OCI-LY7 (cell line): ENCODE data around the gene LAMA3. TPM values are rescaled to one million over a fixed set of nuclear protein-coding genes. Genes with fewer than 3 reads are reported as not detected.

Source experiments
- BruUV-seq: library from RNA; stranded (reverse); fragments of 400-500 nt; replicated peaks from 2 replicates; lab custom pipeline; 2021; lab: Mats Ljungman, UMichigan
- CTCF ChIA-PET: fragments of 300-600 bp; sonication (Branson Sonifier 250); formaldehyde crosslinking; loops from one replicate; lab custom pipeline; 2022; ENCODE audit warnings: antibody characterized with exemption; ENCODE audit not compliant: unreplicated experiment; lab: Charles Lee
- POLR2A ChIA-PET: fragments of 300-600 bp; sonication (Branson Sonifier 250); formaldehyde crosslinking; loops from one replicate; lab custom pipeline; 2022; ENCODE audit warnings: antibody characterized with exemption; lab: Charles Lee
- DNase-seq: peaks from one replicate; pipeline ENCODE4 v3.0.0-alpha.2; 2015; ENCODE audit warnings: low spot score
- H2AFZ ChIP-seq: fragments of 200-600 bp; sonication (generic), shearing (Covaris generic); 2 replicates; pipeline ENCODE4 v1.6.1; 2014; ENCODE audit warnings: mild to moderate bottlenecking, antibody characterized with exemption, low read length, moderate library complexity
- H3K27ac ChIP-seq: fragments of 200-600 bp; sonication (generic); 2 replicates; pipeline ENCODE4 v1.5.1; 2014; ENCODE audit warnings: mixed run types, low read depth, mild to moderate bottlenecking, moderate library complexity, low read length, inconsistent platforms; ENCODE audit not compliant: poor library complexity, severe bottlenecking
- H3K36me3 ChIP-seq: fragments of 200-600 bp; sonication (generic); 2 replicates; pipeline ENCODE4 v1.6.1; 2014; ENCODE audit warnings: mild to moderate bottlenecking, antibody characterized with exemption, low read length, moderate library complexity, mixed read lengths; ENCODE audit not compliant: insufficient read depth
- H3K4me1 ChIP-seq: fragments of 200-600 bp; sonication (generic); 2 replicates; pipeline ENCODE4 v1.5.1; 2014; ENCODE audit warnings: mild to moderate bottlenecking, low read length; ENCODE audit not compliant: insufficient read depth, poor library complexity, severe bottlenecking
- H3K4me2 ChIP-seq: fragments of 200-600 bp; sonication (generic); 2 replicates; pipeline ENCODE4 v1.6.1; 2014; ENCODE audit warnings: mild to moderate bottlenecking, low read length
- H3K4me3 ChIP-seq: fragments of 200-600 bp; sonication (generic); 2 replicates; pipeline ENCODE4 v1.5.1; 2014; ENCODE audit warnings: mild to moderate bottlenecking, low read depth, low read length; ENCODE audit not compliant: poor library complexity, severe bottlenecking
- H3K79me2 ChIP-seq: fragments of 200-600 bp; sonication (generic); 2 replicates; pipeline ENCODE4 v1.6.1; 2016; ENCODE audit warnings: low read depth, mild to moderate bottlenecking, low read length, moderate library complexity, mixed read lengths; ENCODE audit not compliant: insufficient read depth
- H3K9me2 ChIP-seq: fragments of 200-600 bp; sonication (generic); 2 replicates; pipeline ENCODE4 v1.6.1; 2016; ENCODE audit warnings: mild to moderate bottlenecking, low read length, mixed read lengths; ENCODE audit not compliant: insufficient read depth
- H3K9me3 ChIP-seq: fragments of 200-600 bp; sonication (generic); 2 replicates; pipeline ENCODE4 v1.6.1; 2014; ENCODE audit warnings: mild to moderate bottlenecking, mixed run types, low read length, mixed read lengths
- H4K20me1 ChIP-seq: fragments of 200-600 bp; sonication (generic); 2 replicates; pipeline ENCODE4 v1.6.1; 2014; ENCODE audit warnings: mild to moderate bottlenecking, antibody characterized with exemption, low read length, moderate library complexity, mixed read lengths; ENCODE audit not compliant: insufficient read depth
- EZH2phosphoT487 ChIP-seq: fragments of 200-600 bp; sonication (generic); IDR thresholded peaks from 2 replicates; pipeline ENCODE4 v1.6.1; 2018; ENCODE audit warnings: low read depth, borderline replicate concordance, mild to moderate bottlenecking, mixed run types, antibody characterized with exemption, low read length, moderate library complexity, mixed read lengths
- intact Hi-C: fragments of 100-400 bp; cut with micrococcal nuclease; formaldehyde crosslinking; loops from one replicate; pipeline ENCODE4 v1.10.0; 2022; ENCODE audit not compliant: unreplicated experiment
- total RNA-seq, 2 experiments: library from RNA; depleted of rRNA in 1 of 2; stranded (reverse); fragments of >200 nt in 1 of 2; shearing (Covaris generic) in 1 of 2; gene quantifications; 2 replicates each; pipeline ENCODE4 v1.2.3, GENCODE V29; 2014 to 2022
- TF ChIP-seq, protein P1 (sequence below): fragments of 200-600 bp; sonication (generic); conservative IDR thresholded peaks from 2 replicates; pipeline ENCODE4 v1.5.1; 2014; ENCODE audit warnings: mild to moderate bottlenecking, antibody characterized with exemption, low read length, moderate library complexity, mixed read lengths

The LAMA3 gene
- total RNA-seq, 2 experiments from 2014 or later = 0.16 to 1.6 TPM

DNA sequence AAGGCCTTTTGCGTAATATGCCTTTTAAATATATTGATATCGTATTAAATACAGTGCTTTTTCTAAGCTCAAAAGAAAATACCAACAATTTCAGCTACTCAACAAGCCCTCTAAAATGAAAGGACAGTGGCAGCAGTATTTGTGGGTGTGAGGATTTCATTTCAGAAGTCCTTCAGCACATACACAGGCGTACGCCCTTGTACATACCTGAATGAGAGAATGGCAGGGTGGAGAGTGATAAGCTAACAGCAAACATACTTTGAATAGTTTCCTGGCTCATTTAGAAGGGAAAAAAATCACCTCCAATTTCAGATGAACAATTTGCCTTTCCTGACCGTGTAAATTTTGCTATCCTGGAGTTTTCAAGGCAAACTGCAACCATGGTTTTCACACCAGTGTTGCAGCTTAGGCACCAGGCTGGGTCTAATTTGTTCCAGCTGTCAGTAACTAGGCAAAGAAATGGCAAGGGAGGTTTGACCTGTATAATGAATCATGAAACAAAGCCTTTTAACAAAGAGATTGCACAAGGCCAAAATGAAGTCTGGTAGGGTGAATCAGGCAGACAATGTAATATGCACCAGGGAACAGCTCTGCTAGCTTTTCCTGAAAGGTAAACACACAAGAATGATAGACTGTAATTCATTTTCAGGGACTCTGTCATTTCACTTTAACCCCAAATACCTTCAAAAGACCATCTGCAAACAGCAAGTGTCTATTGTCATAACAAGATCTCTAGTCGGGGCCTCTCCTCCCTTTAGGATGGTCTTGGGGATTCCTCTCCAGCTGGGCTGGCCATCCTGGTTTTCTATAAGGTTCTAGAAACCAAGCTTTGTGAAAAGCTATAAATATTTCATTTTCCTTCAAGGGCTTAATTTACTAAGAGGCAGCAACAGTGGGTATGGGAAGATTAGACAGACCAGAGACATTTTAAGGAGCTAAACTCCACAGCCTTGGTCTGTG lies 38.0 kb upstream of the LAMA3 start:
- no peak overlapping the region for H2AFZ ChIP-seq
- H3K9me2 ChIP-seq = no peaks in the 10 kb centered on the region
- CTCF ChIA-PET = interaction anchor here (0.5 kb wide), 1 partner anchor 513 kb away, joined by 4 read pairs; no protein-coding TSS in a partner anchor
- BruUV-seq = no TSS peak
- H3K79me2 ChIP-seq = no peaks in the 10 kb centered on the region
- H3K4me1 ChIP-seq = no peaks in the 10 kb centered on the region
- H3K27ac ChIP-seq = no peak overlapping the region
- no peaks in the 10 kb centered on the region for H4K20me1 ChIP-seq
- no peaks in the 10 kb centered on the region for H3K36me3 ChIP-seq
- no peaks in the 10 kb centered on the region for H3K9me3 ChIP-seq
- POLR2A ChIA-PET = interaction anchor here (1.1 kb wide), 1 partner anchor 80 kb away, joined by 3 read pairs; no protein-coding TSS in a partner anchor
- no peak for TF ChIP-seq EZH2phosphoT487
- TF ChIP-seq, protein P1, sequence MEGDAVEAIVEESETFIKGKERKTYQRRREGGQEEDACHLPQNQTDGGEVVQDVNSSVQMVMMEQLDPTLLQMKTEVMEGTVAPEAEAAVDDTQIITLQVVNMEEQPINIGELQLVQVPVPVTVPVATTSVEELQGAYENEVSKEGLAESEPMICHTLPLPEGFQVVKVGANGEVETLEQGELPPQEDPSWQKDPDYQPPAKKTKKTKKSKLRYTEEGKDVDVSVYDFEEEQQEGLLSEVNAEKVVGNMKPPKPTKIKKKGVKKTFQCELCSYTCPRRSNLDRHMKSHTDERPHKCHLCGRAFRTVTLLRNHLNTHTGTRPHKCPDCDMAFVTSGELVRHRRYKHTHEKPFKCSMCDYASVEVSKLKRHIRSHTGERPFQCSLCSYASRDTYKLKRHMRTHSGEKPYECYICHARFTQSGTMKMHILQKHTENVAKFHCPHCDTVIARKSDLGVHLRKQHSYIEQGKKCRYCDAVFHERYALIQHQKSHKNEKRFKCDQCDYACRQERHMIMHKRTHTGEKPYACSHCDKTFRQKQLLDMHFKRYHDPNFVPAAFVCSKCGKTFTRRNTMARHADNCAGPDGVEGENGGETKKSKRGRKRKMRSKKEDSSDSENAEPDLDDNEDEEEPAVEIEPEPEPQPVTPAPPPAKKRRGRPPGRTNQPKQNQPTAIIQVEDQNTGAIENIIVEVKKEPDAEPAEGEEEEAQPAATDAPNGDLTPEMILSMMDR = no peak
- intact Hi-C loops = no loop called here
- no peak for DNase-seq
- H3K4me3 ChIP-seq = no peak overlapping the region
- no peak overlapping the region for H3K4me2 ChIP-seq

DNA sequence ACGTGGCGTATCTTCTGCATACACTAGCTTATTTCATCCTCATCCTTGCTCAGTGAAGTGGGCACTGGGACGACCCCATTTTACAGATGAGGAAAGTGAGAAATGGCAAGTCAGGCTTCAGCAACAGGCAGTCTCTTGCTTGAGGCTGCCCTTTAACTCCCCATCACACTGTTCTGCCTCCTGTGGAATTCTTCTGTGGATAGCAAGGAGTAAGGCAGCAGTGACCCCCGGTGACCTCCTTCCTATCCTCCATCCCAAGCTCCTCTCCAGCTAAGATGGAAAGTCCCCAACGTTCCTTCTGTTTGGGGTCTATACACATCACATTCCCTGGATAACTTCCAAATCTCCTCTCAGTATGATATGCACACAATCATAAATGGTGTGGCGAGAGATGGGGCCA lies 37.0 kb upstream of the LAMA3 start:
- no peak overlapping the region for H3K4me2 ChIP-seq
- no peaks in the 10 kb centered on the region for H3K4me1 ChIP-seq
- H3K4me3 ChIP-seq = no peak overlapping the region
- no peaks in the 10 kb centered on the region for H4K20me1 ChIP-seq
- ChIA-PET CTCF (no interaction called here), POLR2A (interaction anchor here (1.1 kb wide), 1 partner anchor 79 kb away, joined by 3 read pairs; no protein-coding TSS in a partner anchor)
- H3K27ac ChIP-seq = no peak overlapping the region
- H2AFZ ChIP-seq = no peak overlapping the region
- intact Hi-C loops = no loop called here
- H3K9me3 ChIP-seq = no peaks in the 10 kb centered on the region
- H3K9me2 ChIP-seq = no peaks in the 10 kb centered on the region
- H3K79me2 ChIP-seq = no peaks in the 10 kb centered on the region
- no TSS peak for BruUV-seq
- no peaks in the 10 kb centered on the region for H3K36me3 ChIP-seq
- no peak for TF ChIP-seq EZH2phosphoT487
- TF ChIP-seq, protein P1 = no peak
- no peak for DNase-seq

DNA sequence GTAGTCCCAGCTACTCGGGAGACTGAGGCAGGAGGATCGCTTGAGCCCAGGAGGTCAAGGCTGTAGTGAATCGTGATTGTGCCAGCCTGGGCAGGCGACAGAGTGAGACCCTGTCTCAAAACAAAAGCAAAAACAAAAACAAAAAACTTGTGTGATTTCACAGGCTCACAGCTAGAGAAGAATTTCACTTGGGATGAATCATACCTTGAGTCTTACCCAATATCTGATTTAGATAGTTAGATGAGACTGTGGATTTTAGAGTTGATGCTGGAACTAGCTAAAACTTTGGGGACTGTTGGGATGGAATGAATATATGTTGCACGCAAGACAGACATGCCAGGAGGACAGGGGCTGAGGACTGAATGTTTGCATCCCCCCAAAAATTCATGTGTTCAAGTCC lies 31.0 kb upstream of the LAMA3 start:
- Histone ChIP-seq H3K79me2 (no peaks in the 10 kb centered on the region), H3K9me2 (no peaks in the 10 kb centered on the region), H4K20me1 (no peaks in the 10 kb centered on the region), H2AFZ (no peak overlapping the region), H3K9me3 (no peaks in the 10 kb centered on the region), H3K4me3 (no peak overlapping the region), H3K4me2 (no peak overlapping the region), H3K27ac (no peak overlapping the region), H3K4me1 (no peaks in the 10 kb centered on the region), H3K36me3 (no peaks in the 10 kb centered on the region)
- ChIA-PET CTCF (no interaction called here), POLR2A (no interaction called here)
- no peak for DNase-seq
- no peak for TF ChIP-seq EZH2phosphoT487
- TF ChIP-seq, protein P1 = no peak
- BruUV-seq = no TSS peak
- intact Hi-C loops = no loop called here
